ENCODE data around the gene MARCO.

MARCO gene

DNA sequence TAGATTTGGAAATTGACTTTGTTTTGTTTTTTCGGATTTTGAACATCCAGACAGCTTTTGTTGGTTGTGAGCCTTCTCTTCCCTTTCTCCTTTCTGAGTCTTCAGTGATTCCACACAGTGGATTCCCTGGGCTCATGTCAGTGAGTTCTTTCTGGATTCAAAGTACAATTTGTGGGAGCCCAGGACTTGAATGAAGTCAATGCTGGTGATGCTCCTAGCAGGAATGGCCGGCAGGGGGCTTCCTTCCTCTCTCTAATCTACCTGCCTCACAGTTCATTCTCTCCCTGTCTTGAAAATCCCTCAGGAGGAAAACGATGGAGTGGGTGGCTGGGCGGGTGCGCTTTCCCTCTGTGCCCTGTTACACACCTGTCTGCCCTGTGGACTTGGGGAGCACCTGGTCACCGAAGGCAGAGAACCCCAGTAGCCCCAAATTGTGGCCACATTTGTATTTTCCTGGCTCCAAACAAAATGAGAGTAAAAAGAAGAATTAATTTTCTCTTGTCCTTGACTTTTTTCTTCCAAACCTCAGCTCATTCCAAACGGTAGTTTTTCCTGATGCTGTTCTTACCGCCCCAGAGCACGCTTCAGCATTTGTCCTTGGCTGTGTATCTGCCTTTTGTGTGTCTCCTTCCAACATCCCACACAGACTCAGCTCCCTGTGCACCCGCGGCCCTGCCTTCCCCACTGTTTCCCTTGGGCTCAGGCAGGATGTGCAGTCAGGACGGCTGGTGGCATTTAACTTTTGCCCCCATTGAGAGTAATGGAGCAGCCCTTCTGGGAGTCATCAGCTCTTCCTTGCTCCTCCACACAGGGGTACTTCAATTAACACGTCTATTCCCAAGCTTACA lies 86.6 kb downstream of the MARCO start:
- TF ChIP-seq, protein P1, sequence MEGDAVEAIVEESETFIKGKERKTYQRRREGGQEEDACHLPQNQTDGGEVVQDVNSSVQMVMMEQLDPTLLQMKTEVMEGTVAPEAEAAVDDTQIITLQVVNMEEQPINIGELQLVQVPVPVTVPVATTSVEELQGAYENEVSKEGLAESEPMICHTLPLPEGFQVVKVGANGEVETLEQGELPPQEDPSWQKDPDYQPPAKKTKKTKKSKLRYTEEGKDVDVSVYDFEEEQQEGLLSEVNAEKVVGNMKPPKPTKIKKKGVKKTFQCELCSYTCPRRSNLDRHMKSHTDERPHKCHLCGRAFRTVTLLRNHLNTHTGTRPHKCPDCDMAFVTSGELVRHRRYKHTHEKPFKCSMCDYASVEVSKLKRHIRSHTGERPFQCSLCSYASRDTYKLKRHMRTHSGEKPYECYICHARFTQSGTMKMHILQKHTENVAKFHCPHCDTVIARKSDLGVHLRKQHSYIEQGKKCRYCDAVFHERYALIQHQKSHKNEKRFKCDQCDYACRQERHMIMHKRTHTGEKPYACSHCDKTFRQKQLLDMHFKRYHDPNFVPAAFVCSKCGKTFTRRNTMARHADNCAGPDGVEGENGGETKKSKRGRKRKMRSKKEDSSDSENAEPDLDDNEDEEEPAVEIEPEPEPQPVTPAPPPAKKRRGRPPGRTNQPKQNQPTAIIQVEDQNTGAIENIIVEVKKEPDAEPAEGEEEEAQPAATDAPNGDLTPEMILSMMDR (IDR thresholded peaks at IDR 0.05) = peak; percentile 59

DNA sequence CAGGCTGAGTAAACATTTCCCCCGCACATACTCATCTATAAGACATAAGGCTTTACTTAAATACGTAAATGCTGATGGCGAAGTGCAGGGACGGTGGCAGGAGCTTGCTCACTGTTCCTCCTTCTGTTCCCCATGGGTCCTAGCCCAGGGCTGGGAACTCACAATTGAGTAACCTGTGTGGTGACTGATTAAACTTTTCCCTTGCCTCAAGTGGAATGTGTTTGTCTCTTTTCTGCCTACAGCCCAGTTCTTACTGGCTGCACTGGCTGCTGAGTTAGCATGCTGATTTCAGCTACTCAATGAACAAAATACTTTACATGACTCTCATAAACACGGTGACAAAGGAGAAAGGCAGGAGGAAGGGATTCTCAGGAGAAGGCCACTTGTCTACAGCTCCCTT lies 87.3 kb downstream of the MARCO start:
- TF ChIP-seq, protein P1 (IDR thresholded peaks at IDR 0.05) = no peak

DNA sequence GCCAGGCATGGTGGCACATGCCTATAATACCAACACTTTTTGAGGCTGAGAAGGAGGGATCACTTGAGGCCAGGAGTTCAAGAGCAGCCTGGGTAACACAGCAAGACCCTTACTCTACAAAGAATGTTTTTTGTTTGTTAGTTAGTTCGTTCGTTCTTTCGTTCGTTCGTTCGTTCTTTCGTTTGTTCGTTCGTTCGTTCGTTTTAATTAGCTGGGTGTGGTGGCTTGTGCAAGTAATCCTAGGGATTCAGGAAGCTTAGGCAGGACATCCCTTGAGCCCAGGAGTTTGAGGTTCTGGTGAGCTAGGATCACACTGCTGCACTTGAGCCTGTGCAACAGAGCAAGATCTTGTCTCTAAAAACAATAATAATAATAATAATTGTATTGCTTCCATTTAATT lies 98.7 kb downstream of the MARCO start:
- TF ChIP-seq, protein P1 (IDR thresholded peaks at IDR 0.05) = no peak

Measured in LNCAP (cell line).